Measurements from ENCODE around the gene AP3S2. TPM values are rescaled to one million over a fixed set of nuclear protein-coding genes. Genes with fewer than 3 reads are reported as not detected.

AP3S2 gene
- total RNA-seq, 2 donors from 2014 or later, result 32.3 to 57.6 TPM

DNA sequence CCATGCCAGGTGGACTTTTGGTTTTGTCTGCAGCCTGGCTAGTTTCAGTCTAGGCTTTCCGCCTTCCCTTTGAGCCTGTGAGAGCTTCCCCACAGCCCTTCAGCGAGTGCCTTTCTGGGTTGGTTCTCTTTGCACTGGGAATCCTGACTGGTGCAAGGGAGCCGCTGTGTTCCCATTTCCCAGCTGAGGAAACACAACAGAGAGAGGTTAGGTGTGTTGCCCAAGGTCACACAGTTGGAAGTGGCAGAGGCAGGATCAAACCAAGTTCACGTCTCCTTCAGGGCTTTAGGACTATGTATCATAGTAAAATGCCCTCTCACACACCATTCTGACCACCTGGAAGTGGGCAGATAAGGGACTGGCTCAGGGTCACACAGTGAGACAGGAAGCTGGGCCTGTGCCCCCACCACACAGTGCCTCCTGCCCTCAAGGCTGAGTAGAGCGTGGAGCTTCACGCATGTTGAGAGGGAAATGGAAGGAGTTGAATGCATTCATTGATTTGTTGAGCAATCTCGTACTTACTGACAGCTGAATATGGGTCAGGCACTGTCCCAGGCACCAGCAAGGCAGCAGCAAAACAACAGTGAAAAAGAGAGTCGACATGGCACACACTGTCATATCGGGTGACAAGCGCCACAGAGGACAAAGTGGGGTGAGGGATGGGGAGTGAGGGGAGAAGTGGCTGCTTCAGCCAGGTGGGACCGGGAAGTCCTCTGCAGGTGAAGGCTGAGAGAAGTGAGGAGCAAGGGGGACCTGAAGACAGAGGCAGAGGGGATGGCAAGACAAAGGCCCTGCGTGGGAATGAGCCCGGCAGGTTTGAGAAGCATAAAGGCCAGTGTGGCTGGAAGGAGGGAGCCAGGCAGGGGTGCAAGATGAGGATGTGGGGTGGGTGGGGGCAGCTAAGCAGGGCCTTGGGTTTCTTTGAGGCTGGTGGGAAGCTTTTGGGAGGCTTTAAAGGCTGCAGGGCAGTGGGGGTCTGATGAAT, 66.8 kb downstream of the AP3S2 start:
- DNase-seq (peak in 3 of 4 donors; percentile 46 to 55 (median 46)), ATAC-seq (peak; percentile 39)
- Histone ChIP-seq H3K36me3 (replicated peaks in 1 of 2; ENCODE audit: insufficient read depth in 1 of 2, low read depth in 2 of 2) (no peaks in the 10 kb centered on the region), H3K27me3 (no peaks in the 10 kb centered on the region), H3K9me3 (no peaks in the 10 kb centered on the region), H3K4me1 (peaks cover 30% of the 10 kb centered on the region), H3K4me3 (no peak overlapping the region), H3K27ac (peak overlapping the region; percentile 54 to 83 (median 70))
- TF ChIP-seq, protein P1, sequence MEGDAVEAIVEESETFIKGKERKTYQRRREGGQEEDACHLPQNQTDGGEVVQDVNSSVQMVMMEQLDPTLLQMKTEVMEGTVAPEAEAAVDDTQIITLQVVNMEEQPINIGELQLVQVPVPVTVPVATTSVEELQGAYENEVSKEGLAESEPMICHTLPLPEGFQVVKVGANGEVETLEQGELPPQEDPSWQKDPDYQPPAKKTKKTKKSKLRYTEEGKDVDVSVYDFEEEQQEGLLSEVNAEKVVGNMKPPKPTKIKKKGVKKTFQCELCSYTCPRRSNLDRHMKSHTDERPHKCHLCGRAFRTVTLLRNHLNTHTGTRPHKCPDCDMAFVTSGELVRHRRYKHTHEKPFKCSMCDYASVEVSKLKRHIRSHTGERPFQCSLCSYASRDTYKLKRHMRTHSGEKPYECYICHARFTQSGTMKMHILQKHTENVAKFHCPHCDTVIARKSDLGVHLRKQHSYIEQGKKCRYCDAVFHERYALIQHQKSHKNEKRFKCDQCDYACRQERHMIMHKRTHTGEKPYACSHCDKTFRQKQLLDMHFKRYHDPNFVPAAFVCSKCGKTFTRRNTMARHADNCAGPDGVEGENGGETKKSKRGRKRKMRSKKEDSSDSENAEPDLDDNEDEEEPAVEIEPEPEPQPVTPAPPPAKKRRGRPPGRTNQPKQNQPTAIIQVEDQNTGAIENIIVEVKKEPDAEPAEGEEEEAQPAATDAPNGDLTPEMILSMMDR (IDR thresholded peaks at IDR 0.05), result no peak
- no peak for TF ChIP-seq POLR2A (IDR thresholded peaks at IDR 0.05)
- 54 to 65% methylated on average over 12 to 13 of the region's 13 CpGs for WGBS, 2 donors
- intact Hi-C loops (cut with DNase I), result no loop called here

DNA sequence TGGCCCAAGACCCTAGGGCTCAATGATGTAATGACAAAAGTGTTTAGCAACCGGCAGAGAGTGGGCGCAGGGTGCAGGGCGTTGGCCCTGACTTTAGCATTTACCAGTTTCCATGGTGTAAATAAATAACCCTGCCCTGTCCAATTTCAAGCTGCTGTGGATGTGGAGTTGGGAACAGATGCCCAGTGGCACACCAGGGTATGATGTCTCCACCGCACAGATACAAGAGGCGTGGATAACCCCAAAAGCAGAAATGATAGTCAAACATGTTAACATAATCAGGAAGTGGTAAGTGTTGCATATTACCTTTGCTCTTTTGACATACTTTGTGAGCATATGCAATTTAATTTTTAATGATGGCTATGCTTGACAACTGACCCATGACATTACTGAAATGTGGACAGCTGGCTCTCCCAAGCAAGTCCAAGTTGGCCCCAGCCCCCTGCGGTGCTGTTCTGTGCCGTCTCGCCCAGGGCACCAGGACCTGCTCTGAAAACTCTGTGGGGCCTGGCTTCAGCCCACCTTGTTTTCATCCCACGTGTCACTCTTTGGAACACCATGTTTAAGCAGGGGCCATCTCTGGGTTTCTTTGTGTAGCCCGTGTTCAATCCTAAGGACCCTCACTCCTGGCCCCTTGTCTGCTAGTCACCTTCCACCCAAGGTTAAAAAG, 68.4 kb downstream of the AP3S2 start:
- WGBS, 2 donors, result 74 to 86% methylated on average over 9 to 10 of the region's 10 CpGs
- DNase-seq, result peak in 1 of 4 donors; percentile 27
- no peak overlapping the region for H3K4me3 ChIP-seq
- intact Hi-C loops (cut with DNase I), result no loop called here
- TF ChIP-seq, protein P1 (IDR thresholded peaks at IDR 0.05), result no peak
- no peak for TF ChIP-seq POLR2A (IDR thresholded peaks at IDR 0.05)
- H3K9me3 ChIP-seq, result no peaks in the 10 kb centered on the region
- peaks cover 30% of the 10 kb centered on the region for H3K4me1 ChIP-seq
- H3K36me3 ChIP-seq (replicated peaks in 1 of 2; ENCODE audit: insufficient read depth in 1 of 2, low read depth in 2 of 2), result no peaks in the 10 kb centered on the region
- H3K27ac ChIP-seq, result no peak overlapping the region
- H3K27me3 ChIP-seq, result no peaks in the 10 kb centered on the region
- no peak for ATAC-seq

DNA sequence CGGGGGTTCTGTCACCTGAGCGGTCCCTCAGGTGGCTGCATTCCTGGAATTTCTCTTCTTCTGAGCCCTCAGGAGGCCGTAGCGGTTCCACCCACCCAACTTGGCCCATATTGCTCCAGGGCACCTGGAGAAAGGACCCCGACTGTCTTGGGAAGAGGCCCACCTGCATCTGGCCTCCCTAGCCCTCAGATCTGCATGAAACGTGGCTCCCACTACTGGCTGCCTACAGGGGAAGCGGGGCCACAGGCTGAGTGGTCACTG, 69.3 kb downstream of the AP3S2 start:
- peaks cover 30% of the 10 kb centered on the region for H3K4me1 ChIP-seq
- no peak overlapping the region for H3K4me3 ChIP-seq
- 79% methylated on average over 4 to 6 of the region's 7 CpGs for WGBS, 2 donors
- intact Hi-C loops (cut with DNase I), result no loop called here
- no peak for TF ChIP-seq POLR2A (IDR thresholded peaks at IDR 0.05)
- TF ChIP-seq, protein P1 (IDR thresholded peaks at IDR 0.05), result no peak
- ATAC-seq (no peak), DNase-seq (no peak)
- H3K9me3 ChIP-seq, result no peaks in the 10 kb centered on the region
- no peaks in the 10 kb centered on the region for H3K27me3 ChIP-seq
- no peak overlapping the region for H3K27ac ChIP-seq
- H3K36me3 ChIP-seq (replicated peaks in 1 of 2; ENCODE audit: insufficient read depth in 1 of 2, low read depth in 2 of 2), result no peaks in the 10 kb centered on the region

DNA sequence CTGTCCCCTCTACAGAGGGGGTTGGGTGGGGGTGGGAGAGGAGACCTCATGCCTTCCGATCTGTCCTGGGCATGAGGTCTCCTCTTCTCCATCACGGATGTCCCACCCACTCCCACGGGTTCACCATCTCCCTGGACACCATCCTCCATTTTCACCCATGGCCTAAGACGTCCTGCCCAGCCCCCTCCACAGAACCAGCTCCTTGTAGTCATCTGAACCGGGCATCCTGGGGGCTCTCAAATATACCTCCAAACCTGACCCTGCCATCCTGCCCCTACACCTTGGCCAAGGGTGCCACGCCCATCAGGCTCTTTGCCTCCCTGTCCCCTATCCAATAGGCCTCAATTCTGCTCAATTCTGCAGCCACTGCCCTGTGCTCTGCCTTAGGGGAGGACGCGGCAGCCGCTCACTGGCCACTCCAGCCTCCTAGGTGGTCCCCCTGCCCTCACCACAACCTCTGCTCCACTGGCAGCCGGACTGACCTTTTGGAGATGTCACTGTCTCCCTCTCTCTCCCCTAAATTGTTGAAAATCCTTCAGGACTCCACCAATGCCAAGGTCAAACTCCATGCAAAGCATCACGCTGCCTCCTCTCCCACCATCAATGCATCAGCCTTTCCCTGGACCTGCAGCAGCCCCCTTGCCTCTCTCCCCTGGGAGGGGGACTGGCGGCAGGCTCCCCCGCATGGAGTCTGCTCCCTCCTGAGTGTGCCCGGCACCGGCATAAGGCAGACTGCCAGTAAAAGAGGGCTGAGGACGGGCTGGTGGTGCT, 69.8 kb downstream of the AP3S2 start:
- Histone ChIP-seq H3K36me3 (replicated peaks in 1 of 2; ENCODE audit: insufficient read depth in 1 of 2, low read depth in 2 of 2) (no peaks in the 10 kb centered on the region), H3K27ac (no peak overlapping the region), H3K4me1 (peaks cover 27% of the 10 kb centered on the region), H3K4me3 (no peak overlapping the region), H3K9me3 (no peaks in the 10 kb centered on the region), H3K27me3 (no peaks in the 10 kb centered on the region)
- WGBS, 2 donors, result 87 to 90% methylated on average over 8 to 16 of the region's 16 CpGs
- no peak for ATAC-seq
- DNase-seq, result no peak
- TF ChIP-seq, protein P1 (IDR thresholded peaks at IDR 0.05), result no peak
- no peak for TF ChIP-seq POLR2A (IDR thresholded peaks at IDR 0.05)
- intact Hi-C loops (cut with DNase I), result no loop called here
